GM21528 (cell line): Measurements from ENCODE around the gene FBN3.
"Not testable (repeated sequence)": the region's sequence is repeated elsewhere in the genome, so short reads cannot be mapped to it uniquely, and the experiment has no call there.

ENCODE experiments used
- ATAC-seq: cut with Tn5 transposase; IDR thresholded peaks from one replicate; pipeline ENCODE4 v1.9.1; 2021; ENCODE audit warnings: mild to moderate bottlenecking, moderate library complexity; ENCODE audit not compliant: unreplicated experiment, low FRiP score

The FBN3 gene

DNA sequence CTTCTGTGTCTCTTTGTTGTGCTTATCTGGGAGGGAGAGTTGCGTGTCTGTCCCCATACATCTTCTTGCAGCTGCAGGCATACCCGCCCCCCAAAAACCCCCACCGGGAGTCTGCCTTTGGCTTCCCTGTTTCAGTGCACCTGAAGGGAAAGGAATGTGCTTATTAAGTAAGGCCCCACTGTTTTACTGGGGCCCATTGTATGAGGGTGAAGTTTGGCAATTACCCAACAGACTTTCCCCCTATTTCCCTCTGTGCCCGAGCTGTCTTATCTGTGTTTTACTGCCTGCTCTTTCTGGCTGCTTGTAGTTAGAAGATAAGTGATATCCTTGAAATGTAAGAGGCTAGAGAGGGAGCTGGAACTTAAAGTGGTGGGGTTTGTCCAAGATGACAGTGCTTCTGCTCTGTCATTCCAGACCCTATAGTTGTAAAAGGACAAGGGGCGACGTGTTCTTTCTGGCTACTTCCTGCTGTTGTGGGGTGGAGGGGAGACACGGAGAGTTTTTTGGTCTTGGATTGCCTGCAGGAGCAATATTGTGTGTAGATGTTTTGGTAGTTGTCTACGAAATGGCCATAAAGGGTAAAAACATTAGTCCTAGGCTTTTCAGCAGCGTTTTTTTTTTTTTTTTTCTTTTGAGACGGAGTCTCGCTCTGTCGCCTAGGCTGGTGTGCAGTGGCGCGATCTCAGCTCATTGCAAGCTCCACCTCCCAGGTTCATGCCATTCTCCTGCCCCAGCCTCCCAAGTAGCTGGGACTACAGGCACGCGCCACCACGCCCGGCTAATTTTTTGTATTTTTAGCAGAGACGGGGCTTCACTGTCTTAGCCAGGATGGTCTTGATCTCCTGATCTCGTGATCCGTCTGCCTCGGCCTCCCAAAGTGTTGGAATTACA lies 115.9 kb downstream of the FBN3 start:
- not testable (repeated sequence) for ATAC-seq

DNA sequence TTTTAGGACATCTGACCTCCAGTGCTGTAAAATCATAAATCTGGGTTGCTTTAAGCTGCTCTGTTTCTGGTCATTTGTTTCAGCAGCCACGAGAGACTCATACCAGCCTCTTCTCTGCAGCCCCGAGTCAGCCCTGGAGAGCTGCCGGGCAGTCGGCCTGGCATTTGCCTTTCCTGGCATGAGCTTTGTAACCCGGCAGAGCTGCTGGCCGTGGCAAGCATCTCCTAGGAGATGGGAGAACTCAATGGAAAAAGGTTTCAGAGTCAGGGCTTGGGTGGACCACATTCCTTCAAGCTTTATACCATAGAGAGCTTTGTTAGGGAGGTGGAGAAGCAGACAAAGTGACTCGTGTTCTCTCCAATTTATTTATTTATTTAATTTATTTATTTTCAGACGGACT lies 118.4 kb downstream of the FBN3 start:
- no peak for ATAC-seq

DNA sequence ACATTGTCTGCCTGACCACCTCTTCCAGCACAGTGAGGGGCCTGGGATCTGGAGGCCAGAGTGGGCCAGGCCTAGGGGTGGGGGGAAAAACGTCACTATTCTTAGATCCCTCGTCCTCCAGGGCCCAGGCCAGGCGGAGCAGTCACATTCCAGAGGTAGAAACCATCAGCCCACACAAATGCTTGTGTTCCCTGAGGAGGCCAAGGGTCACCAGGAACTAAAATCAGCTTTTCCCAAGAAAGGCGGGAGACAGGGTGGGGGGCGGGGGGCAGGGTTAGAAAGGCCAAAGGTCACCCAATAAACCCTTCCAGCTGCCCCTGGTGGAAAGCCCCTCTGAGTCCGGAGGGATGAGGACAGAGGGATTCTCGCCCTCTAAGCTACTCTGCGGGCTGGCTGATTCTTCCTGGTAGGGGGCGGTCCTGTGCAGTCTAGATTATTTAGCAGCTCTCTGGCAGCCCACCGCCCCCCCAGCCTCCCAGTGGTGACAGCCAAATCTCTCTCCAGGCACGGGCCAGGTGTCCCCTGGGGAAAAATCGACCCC lies 120.4 kb downstream of the FBN3 start:
- no peak for ATAC-seq

DNA sequence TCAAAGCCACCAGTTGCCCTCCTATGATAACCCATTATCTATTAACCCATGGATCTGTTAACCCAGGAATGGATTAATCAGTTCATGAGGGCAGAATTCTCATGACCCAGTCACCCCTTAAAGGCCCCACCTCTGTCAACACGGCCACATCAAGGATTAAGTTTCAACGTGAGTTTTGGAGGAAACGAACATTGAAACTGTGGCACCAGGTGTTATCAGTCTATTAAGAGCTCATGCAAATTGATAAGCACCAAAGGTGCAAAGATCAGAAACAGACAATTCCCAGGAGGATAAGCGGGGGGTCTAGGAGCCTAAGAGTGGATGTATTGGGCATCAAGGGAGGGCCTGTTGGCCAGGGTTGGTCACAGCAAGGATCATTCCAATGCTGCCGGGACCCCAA lies 124.1 kb downstream of the FBN3 start:
- no peak for ATAC-seq

DNA sequence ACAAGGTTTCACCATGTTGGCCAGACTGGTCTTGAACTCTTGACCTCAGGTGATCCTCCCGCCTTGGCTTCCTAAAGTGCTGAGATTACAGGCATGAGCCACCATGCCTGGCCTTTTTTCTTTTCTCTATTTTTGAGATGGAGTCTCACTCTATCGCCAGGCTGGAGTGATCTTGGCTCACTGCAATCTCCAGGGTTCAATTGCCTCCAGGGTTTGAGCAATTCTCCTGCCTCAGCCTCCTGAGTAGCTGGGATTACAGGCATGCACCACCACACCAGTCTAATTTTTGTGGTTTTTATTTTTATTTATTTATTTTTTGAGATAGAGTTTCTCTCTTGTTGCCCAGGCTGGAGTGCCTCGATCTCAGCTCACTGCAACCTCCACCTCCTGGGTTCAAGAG lies 125.1 kb downstream of the FBN3 start:
- ATAC-seq, result not testable (repeated sequence)

DNA sequence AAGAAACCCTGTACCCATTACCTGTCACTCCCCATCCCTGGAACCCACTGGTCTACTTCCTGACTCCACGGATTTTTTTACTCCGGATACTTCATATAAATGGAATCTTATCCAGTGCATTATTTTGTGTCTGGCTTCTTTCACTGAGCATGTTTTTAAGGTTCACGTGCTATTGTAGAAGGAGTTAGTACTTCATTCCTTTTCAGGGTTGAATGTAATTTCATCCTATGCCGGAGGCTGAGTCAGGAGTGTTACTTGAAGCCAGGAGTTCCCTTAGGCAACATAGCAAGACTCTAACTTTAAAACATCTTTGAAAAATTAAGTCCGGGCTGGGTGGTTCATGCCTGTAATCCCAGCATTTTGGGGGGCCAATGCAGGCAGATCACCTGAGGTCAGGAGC lies 126.0 kb downstream of the FBN3 start:
- no peak for ATAC-seq

DNA sequence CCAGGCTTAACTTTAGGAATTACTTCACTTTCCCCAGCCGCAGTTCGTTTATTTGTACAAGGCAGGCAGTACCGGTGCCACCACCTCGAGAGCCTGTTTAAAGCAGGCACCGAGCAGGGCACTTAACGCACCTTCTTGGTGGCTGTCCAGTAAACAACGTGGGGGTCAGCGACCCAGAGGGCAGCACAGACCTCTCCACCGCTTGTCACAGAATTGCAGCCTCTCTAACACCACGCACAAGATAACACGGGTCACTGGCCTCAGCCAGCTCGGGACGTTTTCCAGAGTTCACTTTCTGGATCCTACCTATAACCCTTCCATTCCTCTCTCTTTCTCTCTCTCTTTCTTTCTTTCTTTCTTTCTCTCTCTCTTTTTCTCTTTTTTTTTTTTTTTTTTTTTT lies 127.1 kb downstream of the FBN3 start:
- ATAC-seq, result no peak

DNA sequence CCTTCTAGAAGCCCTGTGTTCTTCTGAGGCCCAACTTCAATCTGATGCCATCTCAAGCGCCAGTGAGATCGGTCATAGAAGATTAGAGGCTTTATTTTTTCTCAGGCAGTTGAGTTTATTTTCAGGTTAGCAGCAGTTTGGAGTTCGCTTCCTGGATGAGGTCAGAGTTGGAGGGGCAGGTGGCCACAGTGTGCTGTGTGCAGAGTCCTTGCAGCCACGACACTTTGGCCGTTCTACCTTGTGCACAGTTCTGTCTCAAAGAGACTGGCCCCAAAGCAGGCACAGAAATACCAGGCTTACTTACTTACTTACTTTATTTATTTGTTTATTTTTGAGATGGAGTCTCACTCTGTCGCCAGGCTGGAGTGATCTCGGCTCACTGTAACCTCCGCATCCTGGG lies 128.0 kb downstream of the FBN3 start:
- ATAC-seq, result no peak

DNA sequence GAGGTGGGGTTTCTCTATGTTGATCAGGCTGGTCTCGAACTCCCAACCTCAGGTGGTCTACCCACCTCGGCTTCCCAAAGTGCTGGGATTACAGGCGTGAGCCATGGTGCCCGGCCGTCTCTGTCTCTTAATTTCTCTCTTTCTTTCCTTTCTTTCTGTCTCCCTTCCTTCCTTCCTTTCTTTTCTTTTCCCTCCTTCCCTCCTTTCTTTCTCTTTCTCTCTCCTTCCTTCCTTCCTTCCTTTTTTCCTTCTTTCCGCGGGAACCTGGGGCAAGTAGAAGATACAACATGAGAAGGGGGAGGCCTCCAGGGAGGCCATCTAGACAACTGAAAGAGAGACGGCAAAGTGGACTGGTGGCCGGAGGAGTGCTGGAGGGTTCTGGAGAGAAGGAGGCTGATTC lies 128.7 kb downstream of the FBN3 start:
- ATAC-seq, result no peak

DNA sequence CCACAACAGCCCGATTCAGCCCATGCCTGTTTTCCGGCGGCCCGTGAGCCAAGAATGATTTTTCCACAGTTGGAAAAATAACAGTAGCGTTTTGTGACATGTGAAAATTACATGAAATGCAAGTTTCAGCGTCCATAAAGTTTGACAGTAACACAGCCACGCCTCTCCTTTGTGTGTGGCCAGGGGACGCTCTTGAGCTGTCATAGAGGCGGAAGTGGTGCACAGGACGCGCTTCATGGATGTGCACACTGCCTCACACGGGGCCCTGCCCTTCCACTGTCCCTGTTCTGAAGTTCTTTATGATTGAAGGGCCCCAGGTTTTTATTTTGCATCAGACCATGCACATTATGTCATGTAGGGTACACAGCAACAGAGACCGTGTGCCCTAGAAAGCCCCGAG lies 131.6 kb downstream of the FBN3 start:
- no peak for ATAC-seq
